ENCODE measurements around the gene PTPN7. TPM values are rescaled to one million over a fixed set of nuclear protein-coding genes. Genes with fewer than 3 reads are reported as not detected.
A peak's percentile ranks its signal among the peaks of the same experiment; 100 is the strongest.

Gene PTPN7
- total RNA-seq, 1 donor from 2014 or later: not detected

- Histone ChIP-seq H3K4me2 (no peak overlapping the region), H3K4me3 (no peak overlapping the region), H3K27me3 (no peaks in the 10 kb centered on the region), H3K4me1 (peaks cover 11% of the 10 kb centered on the region), H3K36me3 (no peaks in the 10 kb centered on the region), H4K20me1 (ENCODE audit: low read depth) (no peaks in the 10 kb centered on the region), H3K9ac (no peak overlapping the region), H2AFZ (replicated peaks) (no peak overlapping the region), H3K27ac (no peak overlapping the region), H3K9me3 (ENCODE audit: low read depth) (no peaks in the 10 kb centered on the region), H3K79me2 (ENCODE audit: low read depth) (no peaks in the 10 kb centered on the region), H3F3A (ENCODE audit: low read depth) (peaks cover 4% of the 10 kb centered on the region)
- Mint-ChIP-seq H3K9me3 (no peaks in the 10 kb centered on the region), H3K4me1 (peaks cover 21% of the 10 kb centered on the region), H3K27me3 (ENCODE audit: insufficient read depth, low read depth) (peaks cover 4% of the 10 kb centered on the region), H3K36me3 (no peaks in the 10 kb centered on the region), H3K4me3 (peak overlapping the region; percentile 5), H3K27ac (no peak overlapping the region)
- no peak for DNase-seq (ENCODE audit: low spot score)
- no peak for TF ChIP-seq CTCF (IDR thresholded peaks at IDR 0.05)
- no peak for TF ChIP-seq EZH2 (IDR thresholded peaks at IDR 0.05)
- TF ChIP-seq EZH2phosphoT487 (IDR thresholded peaks at IDR 0.05): no peak
Measured at GRCh38 chr1:202165942-202166843, 5.8 kb upstream of the PTPN7 start.

DNA sequence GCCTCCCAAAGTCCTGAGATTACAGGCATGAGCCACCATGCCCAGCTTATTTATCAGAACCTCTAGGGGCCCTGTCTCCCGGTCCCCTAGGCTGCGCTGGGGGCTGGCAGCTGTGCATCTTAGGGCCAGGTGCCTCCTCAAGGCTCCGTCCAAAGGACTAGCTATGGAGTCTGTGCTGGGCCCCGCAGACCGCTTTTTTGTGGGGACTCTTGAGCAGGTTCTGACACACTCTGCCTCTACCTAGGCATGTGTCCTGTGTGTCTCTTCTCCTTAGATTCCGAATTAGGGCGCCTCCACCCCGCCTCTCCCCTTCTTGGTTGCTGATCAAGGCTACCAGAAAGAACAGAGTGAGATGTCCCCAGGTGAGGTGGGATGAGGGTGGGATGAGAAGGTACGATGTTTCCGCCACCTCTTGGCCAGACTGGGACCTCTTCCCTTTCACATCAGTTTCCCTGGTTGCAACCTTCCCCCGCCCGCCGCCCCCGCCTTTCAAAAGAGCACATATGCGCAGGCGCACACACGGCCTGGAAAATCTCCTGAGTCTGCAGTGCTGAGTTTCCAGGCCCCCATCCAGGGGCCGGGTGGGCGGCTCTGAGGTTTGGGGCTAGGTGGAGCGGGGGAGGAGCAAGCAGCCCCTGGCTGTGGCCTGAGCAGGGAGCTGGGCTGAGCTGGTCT is 5.0 kb upstream of the PTPN7 start:
- Mint-ChIP-seq H3K36me3 (no peaks in the 10 kb centered on the region), H3K4me1 (peaks cover 27% of the 10 kb centered on the region), H3K4me3 (no peak overlapping the region), H3K27ac (no peak overlapping the region), H3K9me3 (no peaks in the 10 kb centered on the region), H3K27me3 (ENCODE audit: insufficient read depth, low read depth) (peaks cover 4% of the 10 kb centered on the region)
- H3K4me2 ChIP-seq: no peak overlapping the region
- no peaks in the 10 kb centered on the region for H3K9me3 ChIP-seq (ENCODE audit: low read depth)
- TF ChIP-seq CTCF (IDR thresholded peaks at IDR 0.05) (no peak), EZH2phosphoT487 (IDR thresholded peaks at IDR 0.05) (no peak), EZH2 (IDR thresholded peaks at IDR 0.05) (no peak)
- H3K79me2 ChIP-seq (ENCODE audit: low read depth): no peaks in the 10 kb centered on the region
- peaks cover 11% of the 10 kb centered on the region for H3K4me1 ChIP-seq
- H3F3A ChIP-seq (ENCODE audit: low read depth): no peaks in the 10 kb centered on the region
- no peaks in the 10 kb centered on the region for H3K27me3 ChIP-seq
- no peaks in the 10 kb centered on the region for H3K36me3 ChIP-seq
- no peaks in the 10 kb centered on the region for H4K20me1 ChIP-seq (ENCODE audit: low read depth)
- no peak overlapping the region for H3K4me3 ChIP-seq
- no peak overlapping the region for H3K27ac ChIP-seq
- H2AFZ ChIP-seq (replicated peaks): no peak overlapping the region
- no peak overlapping the region for H3K9ac ChIP-seq
- no peak for DNase-seq (ENCODE audit: low spot score)

DNA sequence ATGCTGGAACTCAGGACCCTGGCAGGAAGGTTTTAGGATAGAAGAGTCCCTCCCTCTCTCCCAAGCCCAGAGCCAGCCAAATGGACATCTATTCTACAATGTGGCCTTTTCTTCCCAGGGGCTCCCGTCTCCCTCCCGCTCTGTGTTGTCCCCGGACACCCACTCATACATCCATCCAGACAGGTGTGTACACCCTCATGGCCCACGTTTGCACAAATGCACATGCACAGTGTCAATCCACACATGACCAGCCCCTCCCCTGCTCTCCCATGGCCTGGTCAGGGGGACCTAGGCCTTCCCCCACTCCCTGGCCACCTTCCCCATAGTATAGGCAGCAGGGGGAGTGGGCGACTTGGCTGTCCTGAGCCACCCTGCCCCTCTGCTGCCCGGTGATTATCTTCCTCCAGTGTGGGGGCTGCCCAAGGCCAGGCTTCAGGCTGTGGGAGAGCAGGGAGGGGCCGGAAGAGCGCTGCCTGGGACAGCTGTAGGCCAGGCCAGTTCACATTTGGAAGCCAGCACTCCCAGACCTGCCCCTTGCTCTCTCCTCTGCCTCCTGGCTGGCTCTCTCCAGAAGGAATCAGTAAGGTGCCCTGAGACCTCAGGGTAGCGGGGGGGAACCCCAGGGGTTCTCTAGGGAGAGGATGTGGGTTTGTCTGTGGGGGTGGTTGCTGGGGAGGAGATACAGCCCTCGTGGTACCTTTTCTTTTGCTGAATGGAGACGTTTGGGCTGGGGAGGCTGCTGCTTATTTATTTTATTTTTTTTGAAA is 4.1 kb upstream of the PTPN7 start:
- H3K9me3 Mint-ChIP-seq: no peaks in the 10 kb centered on the region
- H3K4me1 Mint-ChIP-seq: peaks cover 29% of the 10 kb centered on the region
- Histone ChIP-seq H3K4me2 (no peak overlapping the region), H3K9me3 (ENCODE audit: low read depth) (no peaks in the 10 kb centered on the region), H3K79me2 (ENCODE audit: low read depth) (no peaks in the 10 kb centered on the region), H3K27ac (no peak overlapping the region), H3K4me3 (no peak overlapping the region), H3K4me1 (peaks cover 11% of the 10 kb centered on the region), H3K9ac (no peak overlapping the region), H2AFZ (replicated peaks) (no peak overlapping the region), H3K27me3 (no peaks in the 10 kb centered on the region), H3F3A (ENCODE audit: low read depth) (no peaks in the 10 kb centered on the region), H4K20me1 (ENCODE audit: low read depth) (no peaks in the 10 kb centered on the region), H3K36me3 (no peaks in the 10 kb centered on the region)
- H3K27me3 Mint-ChIP-seq (ENCODE audit: insufficient read depth, low read depth): peaks cover 2% of the 10 kb centered on the region
- H3K4me3 Mint-ChIP-seq: no peak overlapping the region
- TF ChIP-seq EZH2phosphoT487 (IDR thresholded peaks at IDR 0.05) (no peak), CTCF (IDR thresholded peaks at IDR 0.05) (no peak), EZH2 (IDR thresholded peaks at IDR 0.05) (no peak)
- H3K36me3 Mint-ChIP-seq: no peaks in the 10 kb centered on the region
- no peak for DNase-seq (ENCODE audit: low spot score)
- H3K27ac Mint-ChIP-seq: no peak overlapping the region

All from neural progenitor cell (in vitro differentiated cells).